ENCODE data around the gene TLL2.

TLL2 gene

GRCh38 chr10:96450529-96451207, 63.1 kb downstream of the TLL2 start:
- Histone ChIP-seq H3K79me1 (replicated peaks; ENCODE audit: low read length, poor library complexity, severe bottlenecking) (peaks cover 5% of the 10 kb centered on the region), H3K4me2 (ENCODE audit: low read length, poor library complexity, severe bottlenecking) (no peak overlapping the region), H3K36me3 (ENCODE audit: control insufficient read depth in 1 of 2, insufficient read depth in 2 of 2, low read depth in 1 of 2, low read length in 2 of 2) (no peaks in the 10 kb centered on the region), H3K14ac (ENCODE audit: low read length in 2 of 2) (no peak overlapping the region), H3K4me3 (ENCODE audit: insufficient read depth in 1 of 2, low read depth in 1 of 2, low read length in 2 of 2) (no peak overlapping the region), H4K8ac (ENCODE audit: low read length) (no peak overlapping the region), H3K18ac (ENCODE audit: low read depth in 1 of 2, low read length in 2 of 2) (no peak overlapping the region), H3K4ac (ENCODE audit: low read depth in 1 of 2, low read length in 2 of 2) (no peak overlapping the region), H3K9me3 (ENCODE audit: control insufficient read depth, low read length) (no peaks in the 10 kb centered on the region), H2BK120ac (ENCODE audit: low read depth, low read length) (no peak overlapping the region), H2BK12ac (ENCODE audit: low read length in 2 of 2) (no peak overlapping the region), H3K23ac (ENCODE audit: low read length in 2 of 2) (no peak overlapping the region), H2AFZ (ENCODE audit: low read depth, low read length) (no peak overlapping the region), H3K4me1 (ENCODE audit: control insufficient read depth, insufficient read depth, low read depth, low read length) (peaks cover 13% of the 10 kb centered on the region), H3K27ac (ENCODE audit: low read length, poor library complexity, severe bottlenecking) (no peak overlapping the region), H2BK15ac (ENCODE audit: low read depth, poor library complexity, severe bottlenecking) (no peak overlapping the region), H2AK5ac (ENCODE audit: low read length, severe bottlenecking) (no peak overlapping the region), H4K91ac (ENCODE audit: low read length) (no peak overlapping the region), H3K9ac (ENCODE audit: low read length) (no peak overlapping the region), H3K27me3 (ENCODE audit: control insufficient read depth in 1 of 2, insufficient read depth in 1 of 2, low read length in 2 of 2) (peaks cover 0 to 48% of the 10 kb centered on the region in 2 experiments), H2BK5ac (ENCODE audit: low read depth, low read length, poor library complexity, severe bottlenecking) (no peak overlapping the region)
- 53% methylated on average over 12 of the region's 12 CpGs for WGBS
- DNase-seq = no peak

GRCh38 chr10:96448558-96448957, 65.2 kb downstream of the TLL2 start:
- H3K18ac ChIP-seq (ENCODE audit: low read depth in 1 of 2, low read length in 2 of 2) = no peak overlapping the region
- H3K27ac ChIP-seq (ENCODE audit: low read length, poor library complexity, severe bottlenecking) = peak overlapping the region; percentile 45
- H4K91ac ChIP-seq (ENCODE audit: low read length) = no peak overlapping the region
- no peaks in the 10 kb centered on the region for H3K36me3 ChIP-seq (ENCODE audit: control insufficient read depth in 1 of 2, insufficient read depth in 2 of 2, low read depth in 1 of 2, low read length in 2 of 2)
- H3K79me1 ChIP-seq (replicated peaks; ENCODE audit: low read length, poor library complexity, severe bottlenecking) = peaks cover 2% of the 10 kb centered on the region
- no peak overlapping the region for H3K4me3 ChIP-seq (ENCODE audit: insufficient read depth in 1 of 2, low read depth in 1 of 2, low read length in 2 of 2)
- H2AFZ ChIP-seq (ENCODE audit: low read depth, low read length) = no peak overlapping the region
- no peak overlapping the region for H2BK120ac ChIP-seq (ENCODE audit: low read depth, low read length)
- peaks cover 18% of the 10 kb centered on the region for H3K4me1 ChIP-seq (ENCODE audit: control insufficient read depth, insufficient read depth, low read depth, low read length)
- no peak overlapping the region for H2BK15ac ChIP-seq (ENCODE audit: low read depth, poor library complexity, severe bottlenecking)
- H3K23ac ChIP-seq (ENCODE audit: low read length in 2 of 2) = no peak overlapping the region
- no peak overlapping the region for H4K8ac ChIP-seq (ENCODE audit: low read length)
- H3K27me3 ChIP-seq (ENCODE audit: control insufficient read depth in 1 of 2, insufficient read depth in 1 of 2, low read length in 2 of 2) = peaks cover 0 to 55% of the 10 kb centered on the region in 2 experiments
- no peak overlapping the region for H3K4ac ChIP-seq (ENCODE audit: low read depth in 1 of 2, low read length in 2 of 2)
- peak overlapping the region; percentile 77 for H2AK5ac ChIP-seq (ENCODE audit: low read length, severe bottlenecking)
- H3K14ac ChIP-seq (ENCODE audit: low read length in 2 of 2) = no peak overlapping the region
- DNase-seq = no peak
- no peak overlapping the region for H3K4me2 ChIP-seq (ENCODE audit: low read length, poor library complexity, severe bottlenecking)
- H2BK5ac ChIP-seq (ENCODE audit: low read depth, low read length, poor library complexity, severe bottlenecking) = no peak overlapping the region
- H3K9me3 ChIP-seq (ENCODE audit: control insufficient read depth, low read length) = no peaks in the 10 kb centered on the region
- WGBS = 38% methylated on average over 4 of the region's 4 CpGs
- no peak overlapping the region for H2BK12ac ChIP-seq (ENCODE audit: low read length in 2 of 2)
- no peak overlapping the region for H3K9ac ChIP-seq (ENCODE audit: low read length)

- Histone ChIP-seq H2BK12ac (ENCODE audit: low read length in 2 of 2) (no peak overlapping the region), H2AK5ac (ENCODE audit: low read length, severe bottlenecking) (peak overlapping the region; percentile 65), H2BK15ac (ENCODE audit: low read depth, poor library complexity, severe bottlenecking) (no peak overlapping the region), H4K91ac (ENCODE audit: low read length) (no peak overlapping the region), H3K9me3 (ENCODE audit: control insufficient read depth, low read length) (no peaks in the 10 kb centered on the region), H3K27ac (ENCODE audit: low read length, poor library complexity, severe bottlenecking) (peak overlapping the region; percentile 68), H3K27me3 (ENCODE audit: control insufficient read depth in 1 of 2, insufficient read depth in 1 of 2, low read length in 2 of 2) (peaks cover 0 to 55% of the 10 kb centered on the region in 2 experiments), H2AFZ (ENCODE audit: low read depth, low read length) (no peak overlapping the region), H3K4me1 (ENCODE audit: control insufficient read depth, insufficient read depth, low read depth, low read length) (peaks cover 18% of the 10 kb centered on the region), H3K36me3 (ENCODE audit: control insufficient read depth in 1 of 2, insufficient read depth in 2 of 2, low read depth in 1 of 2, low read length in 2 of 2) (no peaks in the 10 kb centered on the region), H4K8ac (ENCODE audit: low read length) (no peak overlapping the region), H3K14ac (ENCODE audit: low read length in 2 of 2) (no peak overlapping the region), H3K79me1 (replicated peaks; ENCODE audit: low read length, poor library complexity, severe bottlenecking) (peaks cover 5% of the 10 kb centered on the region), H2BK5ac (ENCODE audit: low read depth, low read length, poor library complexity, severe bottlenecking) (no peak overlapping the region), H3K23ac (ENCODE audit: low read length in 2 of 2) (no peak overlapping the region), H3K18ac (ENCODE audit: low read depth in 1 of 2, low read length in 2 of 2) (no peak overlapping the region), H3K4me3 (ENCODE audit: insufficient read depth in 1 of 2, low read depth in 1 of 2, low read length in 2 of 2) (no peak overlapping the region), H2BK120ac (ENCODE audit: low read depth, low read length) (no peak overlapping the region), H3K4me2 (ENCODE audit: low read length, poor library complexity, severe bottlenecking) (no peak overlapping the region), H3K4ac (ENCODE audit: low read depth in 1 of 2, low read length in 2 of 2) (no peak overlapping the region), H3K9ac (ENCODE audit: low read length) (no peak overlapping the region)
- WGBS = 88% methylated on average over 14 of the region's 15 CpGs
- no peak for DNase-seq
These were observed 65.7 kb downstream of the TLL2 start for GRCh38 chr10:96448021-96448457.

- no peak overlapping the region for H3K9ac ChIP-seq (ENCODE audit: low read length)
- no peaks in the 10 kb centered on the region for H3K36me3 ChIP-seq (ENCODE audit: control insufficient read depth in 1 of 2, insufficient read depth in 2 of 2, low read depth in 1 of 2, low read length in 2 of 2)
- H3K23ac ChIP-seq (ENCODE audit: low read length in 2 of 2) = no peak overlapping the region
- no peak overlapping the region for H4K8ac ChIP-seq (ENCODE audit: low read length)
- H3K4me1 ChIP-seq (ENCODE audit: control insufficient read depth, insufficient read depth, low read depth, low read length) = peaks cover 20% of the 10 kb centered on the region
- peak overlapping the region; percentile 77 for H2AK5ac ChIP-seq (ENCODE audit: low read length, severe bottlenecking)
- H2BK5ac ChIP-seq (ENCODE audit: low read depth, low read length, poor library complexity, severe bottlenecking) = no peak overlapping the region
- 76% methylated on average over 8 of the region's 10 CpGs for WGBS
- no peaks in the 10 kb centered on the region for H3K9me3 ChIP-seq (ENCODE audit: control insufficient read depth, low read length)
- no peak overlapping the region for H3K4me3 ChIP-seq (ENCODE audit: insufficient read depth in 1 of 2, low read depth in 1 of 2, low read length in 2 of 2)
- no peak overlapping the region for H3K18ac ChIP-seq (ENCODE audit: low read depth in 1 of 2, low read length in 2 of 2)
- DNase-seq = no peak
- H3K27me3 ChIP-seq (ENCODE audit: control insufficient read depth in 1 of 2, insufficient read depth in 1 of 2, low read length in 2 of 2) = peaks cover 0 to 59% of the 10 kb centered on the region in 2 experiments
- H3K79me1 ChIP-seq (replicated peaks; ENCODE audit: low read length, poor library complexity, severe bottlenecking) = peaks cover 5% of the 10 kb centered on the region
- H2BK12ac ChIP-seq (ENCODE audit: low read length in 2 of 2) = no peak overlapping the region
- peak overlapping the region; percentile 8 for H3K4me2 ChIP-seq (ENCODE audit: low read length, poor library complexity, severe bottlenecking)
- peak overlapping the region; percentile 2 for H3K27ac ChIP-seq (ENCODE audit: low read length, poor library complexity, severe bottlenecking)
- H2AFZ ChIP-seq (ENCODE audit: low read depth, low read length) = no peak overlapping the region
- no peak overlapping the region for H2BK120ac ChIP-seq (ENCODE audit: low read depth, low read length)
- H3K14ac ChIP-seq (ENCODE audit: low read length in 2 of 2) = no peak overlapping the region
- H3K4ac ChIP-seq (ENCODE audit: low read depth in 1 of 2, low read length in 2 of 2) = no peak overlapping the region
- no peak overlapping the region for H4K91ac ChIP-seq (ENCODE audit: low read length)
- H2BK15ac ChIP-seq (ENCODE audit: low read depth, poor library complexity, severe bottlenecking) = no peak overlapping the region
These were observed 66.6 kb downstream of the TLL2 start for GRCh38 chr10:96446966-96447596.
